22Rv1 (cell line): ENCODE measurements around the gene SLC20A1.
"Not testable (repeated sequence)": the region's sequence is repeated elsewhere in the genome, so short reads cannot be mapped to it uniquely, and the experiment has no call there.

ENCODE experiments used
- H3K27ac ChIP-seq: fragments of 450-650 bp; 2 replicates; pipeline ENCODE4 v1.5.1; 2017
- ZFX ChIP-seq: fragments of 450-650 bp; IDR thresholded peaks from 2 replicates; pipeline ENCODE4 v1.6.1; 2017; ENCODE audit warnings: antibody characterized with exemption, borderline replicate concordance
- TF ChIP-seq, protein P1 (sequence below): fragments of 450-650 bp; IDR thresholded peaks from 2 replicates; pipeline ENCODE4 v1.5.1; 2017; ENCODE audit warnings: mild to moderate bottlenecking

Gene SLC20A1

DNA sequence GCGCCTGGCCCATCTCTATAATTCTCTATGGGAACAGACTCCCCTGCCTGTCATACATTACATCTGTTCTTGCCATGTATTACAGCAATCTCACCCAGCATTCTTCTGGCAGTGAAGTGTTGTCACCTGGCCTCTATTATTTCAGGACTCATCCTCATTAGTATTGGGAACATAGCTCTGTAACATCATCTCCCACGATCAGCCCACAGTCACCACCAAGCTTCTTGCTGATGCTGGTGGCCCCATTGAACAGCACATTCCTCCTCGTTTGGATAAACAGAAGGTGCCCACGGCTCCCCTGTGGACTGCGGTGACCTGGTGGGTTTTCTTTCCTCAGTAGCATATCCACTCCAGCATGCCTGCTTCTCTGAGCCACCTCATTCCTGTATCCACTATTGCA lies 39.8 kb upstream of the SLC20A1 start:
- TF ChIP-seq ZFX, result no peak
- TF ChIP-seq, protein P1, sequence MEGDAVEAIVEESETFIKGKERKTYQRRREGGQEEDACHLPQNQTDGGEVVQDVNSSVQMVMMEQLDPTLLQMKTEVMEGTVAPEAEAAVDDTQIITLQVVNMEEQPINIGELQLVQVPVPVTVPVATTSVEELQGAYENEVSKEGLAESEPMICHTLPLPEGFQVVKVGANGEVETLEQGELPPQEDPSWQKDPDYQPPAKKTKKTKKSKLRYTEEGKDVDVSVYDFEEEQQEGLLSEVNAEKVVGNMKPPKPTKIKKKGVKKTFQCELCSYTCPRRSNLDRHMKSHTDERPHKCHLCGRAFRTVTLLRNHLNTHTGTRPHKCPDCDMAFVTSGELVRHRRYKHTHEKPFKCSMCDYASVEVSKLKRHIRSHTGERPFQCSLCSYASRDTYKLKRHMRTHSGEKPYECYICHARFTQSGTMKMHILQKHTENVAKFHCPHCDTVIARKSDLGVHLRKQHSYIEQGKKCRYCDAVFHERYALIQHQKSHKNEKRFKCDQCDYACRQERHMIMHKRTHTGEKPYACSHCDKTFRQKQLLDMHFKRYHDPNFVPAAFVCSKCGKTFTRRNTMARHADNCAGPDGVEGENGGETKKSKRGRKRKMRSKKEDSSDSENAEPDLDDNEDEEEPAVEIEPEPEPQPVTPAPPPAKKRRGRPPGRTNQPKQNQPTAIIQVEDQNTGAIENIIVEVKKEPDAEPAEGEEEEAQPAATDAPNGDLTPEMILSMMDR, result no peak
- H3K27ac ChIP-seq, result no peak overlapping the region

DNA sequence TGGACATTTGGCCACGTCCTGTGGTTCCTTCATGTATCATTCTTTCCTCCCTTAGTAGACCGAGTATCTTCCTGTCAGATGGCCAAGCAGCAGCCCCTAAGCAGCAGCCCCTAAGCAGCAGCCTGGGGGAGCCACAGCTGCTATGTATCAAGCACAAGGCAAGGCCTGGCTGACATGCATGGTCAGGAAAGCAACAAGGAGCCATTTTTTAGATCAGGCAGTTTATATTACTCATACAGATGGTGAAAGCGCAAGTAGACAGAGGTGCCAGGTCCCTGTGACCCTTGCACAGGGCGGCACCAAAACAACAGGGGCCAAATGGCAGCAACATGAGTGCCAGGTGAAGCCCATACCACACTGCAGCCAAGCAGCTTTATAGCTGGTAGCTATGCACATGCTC lies 39.2 kb upstream of the SLC20A1 start:
- TF ChIP-seq ZFX, result no peak
- TF ChIP-seq, protein P1, result no peak
- no peak overlapping the region for H3K27ac ChIP-seq

DNA sequence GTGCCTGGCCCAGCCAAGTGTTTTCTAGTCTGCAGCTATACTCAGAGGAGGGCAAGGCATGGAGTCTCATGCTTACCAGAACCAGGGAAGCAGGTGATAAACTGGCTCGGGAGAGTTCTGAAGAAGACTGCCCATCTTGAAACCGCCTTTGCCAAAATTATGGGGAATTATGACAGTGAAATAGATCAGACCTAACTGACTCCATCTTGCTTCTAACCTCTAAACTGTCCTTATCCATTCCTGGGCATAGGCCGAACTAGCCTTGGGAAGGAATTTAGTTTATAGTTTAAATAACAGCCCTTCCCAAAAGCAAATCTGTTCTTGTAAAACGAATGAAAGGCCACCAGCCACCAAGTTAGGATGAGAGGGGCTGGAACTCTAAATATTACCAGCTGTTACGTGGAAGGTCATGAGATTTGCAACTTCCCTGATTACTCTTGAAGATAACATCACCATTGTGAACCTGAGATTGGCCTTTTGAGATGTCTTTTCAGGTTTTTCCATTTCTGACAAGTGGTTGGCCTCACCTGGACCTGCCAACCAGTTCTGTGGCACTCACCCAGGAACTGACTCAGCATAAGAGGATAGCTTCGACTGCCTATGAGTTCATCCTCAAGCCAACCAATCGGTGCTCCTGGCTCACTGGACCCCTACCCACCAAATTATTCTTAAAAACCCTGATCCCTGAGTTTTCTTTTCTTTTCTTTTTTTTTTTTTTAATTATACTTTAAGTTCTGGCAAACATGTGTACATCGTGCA lies 37.9 kb upstream of the SLC20A1 start:
- H3K27ac ChIP-seq, result no peak overlapping the region
- TF ChIP-seq ZFX, result no peak
- TF ChIP-seq, protein P1, result no peak

DNA sequence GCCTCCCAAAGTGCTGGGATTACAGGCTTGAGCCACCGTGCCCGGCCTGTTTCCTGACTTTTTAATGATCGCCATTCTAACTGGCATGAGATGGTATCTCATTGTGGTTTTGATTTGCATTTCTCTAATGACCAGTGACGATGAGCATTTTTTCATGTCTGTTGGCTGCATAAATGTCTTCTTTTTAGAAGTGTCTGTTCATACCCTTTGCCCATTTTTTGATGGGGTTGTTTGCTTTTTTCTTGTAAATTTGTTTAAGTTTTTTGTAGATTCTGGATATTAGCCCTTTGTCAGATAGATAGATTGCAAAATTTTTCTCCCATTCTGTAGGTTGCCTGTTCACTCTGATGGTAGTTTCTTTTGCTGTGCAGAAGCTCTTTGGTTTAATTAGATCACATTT lies 36.4 kb upstream of the SLC20A1 start:
- H3K27ac ChIP-seq, result not testable (repeated sequence)

DNA sequence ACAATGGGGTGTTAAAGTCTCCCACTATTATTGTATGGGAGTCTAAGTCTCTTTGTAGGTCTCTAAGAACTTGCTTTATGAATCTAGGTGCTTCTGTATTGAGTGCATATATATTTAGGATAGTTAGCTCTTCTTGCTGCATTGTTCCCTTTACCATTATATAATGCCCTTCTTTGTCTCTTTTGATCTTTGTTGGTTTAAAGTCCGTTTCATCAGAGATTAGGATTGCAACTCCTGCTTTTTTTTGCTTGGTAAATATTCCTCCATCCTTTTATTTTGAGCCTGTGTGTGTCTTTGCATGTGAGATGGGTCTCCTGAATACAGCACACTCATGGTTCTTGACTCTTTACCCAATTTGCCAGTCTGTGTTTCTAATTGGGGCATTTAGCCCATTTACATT lies 33.5 kb upstream of the SLC20A1 start:
- not testable (repeated sequence) for H3K27ac ChIP-seq

DNA sequence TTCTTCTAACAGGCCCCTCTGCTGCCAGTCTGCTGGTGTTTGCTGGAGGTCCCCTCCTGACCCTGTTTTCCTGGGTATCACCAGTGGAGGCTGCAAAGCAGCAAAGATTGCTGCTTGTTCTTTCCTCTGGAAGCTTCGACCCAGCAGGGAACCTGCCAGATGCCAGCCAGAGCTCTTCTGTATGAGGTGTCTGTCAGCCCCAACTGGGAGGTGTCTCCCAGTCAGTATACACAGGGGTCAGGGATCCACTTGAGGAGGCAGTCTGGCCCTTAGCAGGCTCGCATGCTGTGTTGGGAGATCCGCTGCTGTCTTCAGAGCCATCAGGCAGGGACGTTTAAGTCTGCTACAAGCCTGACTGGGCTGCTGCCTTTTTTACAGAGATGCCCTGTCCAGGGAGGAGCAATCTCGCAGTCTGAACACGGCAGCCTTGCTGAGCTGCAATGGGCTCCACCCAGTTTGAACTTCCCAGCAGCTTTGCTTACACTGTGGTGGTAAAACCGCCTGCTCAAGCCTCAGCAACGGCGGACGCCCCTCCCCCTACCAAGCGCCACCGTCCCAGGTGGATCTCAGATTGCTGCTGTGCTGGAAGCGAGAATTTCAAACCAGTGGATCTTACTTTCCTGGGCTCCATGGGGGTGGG lies 31.4 kb upstream of the SLC20A1 start:
- H3K27ac ChIP-seq, result no peak overlapping the region
- no peak for TF ChIP-seq ZFX
- TF ChIP-seq, protein P1, result no peak

DNA sequence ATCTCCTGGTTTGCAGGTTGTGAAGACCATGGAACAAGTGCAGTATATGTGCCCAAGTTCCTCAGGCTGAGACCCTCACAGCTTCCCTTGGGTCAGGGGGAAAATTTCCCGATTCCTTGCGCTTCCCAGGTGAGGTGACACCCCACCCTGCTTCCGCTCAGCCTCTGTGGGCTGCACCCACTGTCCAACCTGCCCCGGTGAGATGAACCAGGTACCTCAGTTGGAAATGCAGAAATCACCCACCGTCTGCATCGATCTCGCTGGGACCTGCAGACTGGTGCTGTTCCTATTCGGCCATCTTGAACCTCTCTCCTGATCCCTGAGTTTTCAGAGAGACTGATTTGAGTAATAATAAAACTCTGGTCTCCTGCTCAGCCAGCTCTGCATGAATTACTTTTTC lies 30.7 kb upstream of the SLC20A1 start:
- no peak for TF ChIP-seq ZFX
- TF ChIP-seq, protein P1, result no peak
- H3K27ac ChIP-seq, result no peak overlapping the region

DNA sequence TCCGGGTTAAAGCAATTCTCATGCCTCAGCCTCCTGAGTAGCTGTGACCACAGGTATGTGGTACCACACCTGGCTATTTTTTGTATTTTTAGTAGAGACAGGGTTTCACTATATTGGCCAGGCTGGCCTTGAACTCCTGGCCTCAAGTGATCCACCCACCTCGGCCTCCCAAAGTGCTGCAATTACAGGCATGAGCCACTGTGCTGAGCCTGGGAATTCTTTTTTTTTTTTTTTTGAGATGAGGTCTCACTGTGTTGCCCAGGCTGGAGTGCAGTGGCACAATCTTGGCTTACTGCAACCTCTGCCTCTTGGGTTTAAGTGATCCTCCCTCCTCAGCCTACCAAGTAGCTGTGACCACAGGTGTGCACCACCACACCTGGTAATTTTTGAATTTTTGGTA lies 29.9 kb upstream of the SLC20A1 start:
- H3K27ac ChIP-seq, result not testable (repeated sequence)

DNA sequence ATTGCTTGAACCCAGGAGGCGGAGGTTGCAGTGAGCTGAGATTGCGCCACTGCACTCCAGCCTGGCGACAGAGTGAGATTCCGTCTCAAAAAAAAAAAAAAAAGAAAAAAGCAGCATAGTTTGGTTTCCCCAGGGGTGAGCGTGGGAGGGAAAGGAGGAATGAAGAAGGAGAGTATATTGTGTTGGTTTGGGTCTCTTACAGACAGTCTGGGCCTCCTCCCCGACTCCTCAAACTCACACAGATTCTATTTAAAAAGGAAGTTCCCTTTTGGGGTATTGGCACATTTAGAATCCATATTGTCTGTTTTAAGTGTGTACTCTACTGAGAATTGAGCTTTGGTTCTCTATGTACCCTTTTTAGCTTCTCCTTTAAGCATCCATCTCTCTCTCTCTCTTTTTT lies 27.4 kb upstream of the SLC20A1 start:
- TF ChIP-seq, protein P1, result no peak
- TF ChIP-seq ZFX, result no peak
- no peak overlapping the region for H3K27ac ChIP-seq
